HEK293 (cell line): ENCODE data around the gene PPARA.

Source experiments
- CTCF ChIA-PET: fragments of 350-600 bp; formaldehyde crosslinking; extraction: SDS; loops from one replicate; lab custom pipeline; 2021; ENCODE audit warnings: antibody characterized with exemption; lab: Yijun Ruan, JAX
- POLR2A ChIA-PET: fragments of 300-600 bp; formaldehyde crosslinking; extraction: SDS; loops from one replicate; lab custom pipeline; 2020; ENCODE audit warnings: antibody characterized with exemption, inconsistent platforms; lab: Yijun Ruan, JAX
- H3K27ac ChIP-seq: fragments of 200-500 bp; sonication (Bioruptor generic); 2 replicates; pipeline ENCODE4 v1.5.1; 2014; ENCODE audit warnings: low read depth, low read length, control low read depth, inconsistent platforms; ENCODE audit errors: extremely low read depth
- H3K36me3 ChIP-seq, 2 experiments: fragments of 200-500 bp in 1 of 2; sonication (Bioruptor generic) in 1 of 2; 1 replicate in 1 of 2; 2 replicates in 1 of 2; pipeline ENCODE4 v1.5.1; 2014 to 2017; ENCODE audit warnings: inconsistent platforms in 2 of 2, low read length in 2 of 2; ENCODE audit not compliant: control insufficient read depth in 2 of 2, insufficient read depth in 1 of 2
- H3K4me1 ChIP-seq: fragments of 200-500 bp; sonication (Bioruptor generic); 2 replicates; pipeline ENCODE4 v1.5.1; 2014; ENCODE audit warnings: mild to moderate bottlenecking, low read length, inconsistent platforms; ENCODE audit not compliant: control insufficient read depth, insufficient read depth
- H3K4me3 ChIP-seq: 2 replicates; pipeline ENCODE4 v1.5.1; 2011; ENCODE audit warnings: low read depth, mild to moderate bottlenecking, control low read depth, low read length, moderate library complexity
- H3K9me3 ChIP-seq: fragments of 200-500 bp; sonication (Bioruptor generic); 2 replicates; pipeline ENCODE4 v1.5.1; 2014; ENCODE audit warnings: low read depth, low read length, inconsistent platforms; ENCODE audit not compliant: control insufficient read depth, insufficient read depth
- EGR2 ChIP-seq: fragments of 450-650 bp; formaldehyde crosslinking; IDR thresholded peaks from 2 replicates; pipeline ENCODE4 v1.5.1; 2016; ENCODE audit warnings: low read depth, missing biosample characterization, missing genetic modification characterization
- GFI1B ChIP-seq: fragments of 450-650 bp; formaldehyde crosslinking; IDR thresholded peaks from 2 replicates; pipeline ENCODE4 v1.5.1; 2016; ENCODE audit warnings: missing biosample characterization, missing genetic modification characterization
- GLIS2 ChIP-seq: fragments of 450-650 bp; formaldehyde crosslinking; IDR thresholded peaks from 2 replicates; pipeline ENCODE4 v1.5.1; 2016; ENCODE audit warnings: missing biosample characterization, missing genetic modification characterization
- KLF10 ChIP-seq: fragments of 450-650 bp; IDR thresholded peaks from 2 replicates; pipeline ENCODE4 v1.5.1; 2018; ENCODE audit warnings: missing biosample characterization, mild to moderate bottlenecking, missing genetic modification characterization
- KLF7 ChIP-seq: fragments of 450-650 bp; formaldehyde crosslinking; IDR thresholded peaks from 2 replicates; pipeline ENCODE4 v1.5.1; 2016; ENCODE audit warnings: missing biosample characterization, missing genetic modification characterization, borderline replicate concordance
- YY1 ChIP-seq: fragments of 450-650 bp; formaldehyde crosslinking; IDR thresholded peaks from 2 replicates; pipeline ENCODE4 v1.5.1; 2018; ENCODE audit warnings: missing biosample characterization, missing genetic modification characterization
- ZBTB8A ChIP-seq: fragments of 450-650 bp; formaldehyde crosslinking; IDR thresholded peaks from 2 replicates; pipeline ENCODE4 v1.5.1; 2016; ENCODE audit warnings: missing biosample characterization, missing genetic modification characterization
- ZNF140 ChIP-seq: fragments of 450-650 bp; formaldehyde crosslinking; IDR thresholded peaks from 2 replicates; pipeline ENCODE4 v1.5.1; 2016; ENCODE audit warnings: missing biosample characterization, missing genetic modification characterization
- ZNF157 ChIP-seq: fragments of 450-650 bp; formaldehyde crosslinking; IDR thresholded peaks from 2 replicates; pipeline ENCODE4 v1.5.1; 2016; ENCODE audit warnings: missing biosample characterization, missing genetic modification characterization
- ZNF311 ChIP-seq: fragments of 450-650 bp; formaldehyde crosslinking; IDR thresholded peaks from 2 replicates; pipeline ENCODE4 v1.5.1; 2017; ENCODE audit warnings: missing biosample characterization, missing genetic modification characterization, borderline replicate concordance
- ZNF335 ChIP-seq: fragments of 450-650 bp; formaldehyde crosslinking; conservative IDR thresholded peaks from 2 replicates; pipeline ENCODE4 v1.5.1; 2016; ENCODE audit warnings: missing biosample characterization, missing genetic modification characterization
- ZNF391 ChIP-seq: fragments of 450-650 bp; formaldehyde crosslinking; IDR thresholded peaks from 2 replicates; pipeline ENCODE4 v1.5.1; 2016; ENCODE audit warnings: low read depth, missing biosample characterization, missing genetic modification characterization, borderline replicate concordance
- ZNF473 ChIP-seq: fragments of 450-650 bp; formaldehyde crosslinking; IDR thresholded peaks from 2 replicates; pipeline ENCODE4 v1.5.1; 2017; ENCODE audit warnings: missing biosample characterization, missing genetic modification characterization
- ZNF514 ChIP-seq: fragments of 450-650 bp; formaldehyde crosslinking; IDR thresholded peaks from 2 replicates; pipeline ENCODE4 v1.5.1; 2016; ENCODE audit warnings: missing biosample characterization, missing genetic modification characterization
- ZNF548 ChIP-seq: fragments of 450-650 bp; formaldehyde crosslinking; IDR thresholded peaks from 2 replicates; pipeline ENCODE4 v1.5.1; 2016; ENCODE audit warnings: missing biosample characterization, missing genetic modification characterization
- ZNF561 ChIP-seq: fragments of 450-650 bp; IDR thresholded peaks from 2 replicates; pipeline ENCODE4 v1.5.1; 2018; ENCODE audit warnings: missing biosample characterization, missing genetic modification characterization, borderline replicate concordance
- ZNF610 ChIP-seq: fragments of 450-650 bp; formaldehyde crosslinking; IDR thresholded peaks from 2 replicates; pipeline ENCODE4 v1.5.1; 2016; ENCODE audit warnings: missing biosample characterization, missing genetic modification characterization, borderline replicate concordance
- ZNF624 ChIP-seq: fragments of 450-650 bp; formaldehyde crosslinking; IDR thresholded peaks from 2 replicates; pipeline ENCODE4 v1.5.1; 2017; ENCODE audit warnings: missing biosample characterization, missing genetic modification characterization
- ZNF670 ChIP-seq: fragments of 450-650 bp; formaldehyde crosslinking; IDR thresholded peaks from 2 replicates; pipeline ENCODE4 v1.5.1; 2016; ENCODE audit warnings: missing biosample characterization, missing genetic modification characterization, low read depth
- ZNF704 ChIP-seq: fragments of 450-650 bp; formaldehyde crosslinking; IDR thresholded peaks from 2 replicates; pipeline ENCODE4 v1.5.1; 2016; ENCODE audit warnings: missing biosample characterization, missing genetic modification characterization
- ZNF707 ChIP-seq: fragments of 450-650 bp; formaldehyde crosslinking; IDR thresholded peaks from 2 replicates; pipeline ENCODE4 v1.5.1; 2016; ENCODE audit warnings: missing biosample characterization, missing genetic modification characterization
- ZNF791 ChIP-seq: fragments of 450-650 bp; formaldehyde crosslinking; IDR thresholded peaks from 2 replicates; pipeline ENCODE4 v1.5.1; 2016; ENCODE audit warnings: missing biosample characterization, missing genetic modification characterization
- TF ChIP-seq, protein P1 (sequence below): fragments of 450-650 bp; formaldehyde crosslinking; IDR thresholded peaks from 2 replicates; pipeline ENCODE4 v1.5.1; 2016; ENCODE audit warnings: missing biosample characterization, missing genetic modification characterization, low read depth
- TF ChIP-seq, protein P2 (sequence below): fragments of 450-650 bp; formaldehyde crosslinking; IDR thresholded peaks from 2 replicates; pipeline ENCODE4 v1.5.1; 2016; ENCODE audit warnings: missing biosample characterization, missing genetic modification characterization
- TF ChIP-seq, protein P3 (sequence below): fragments of 450-650 bp; formaldehyde crosslinking; conservative IDR thresholded peaks from 2 replicates; pipeline ENCODE4 v1.5.1; 2016; ENCODE audit warnings: low read depth, missing biosample characterization, missing genetic modification characterization

Gene PPARA

GRCh38 chr22:46158283-46158682, 8.0 kb downstream of the PPARA start:
- Histone ChIP-seq H3K4me1 (no peaks in the 10 kb centered on the region), H3K4me3 (no peak overlapping the region), H3K9me3 (no peaks in the 10 kb centered on the region), H3K27ac (no peak overlapping the region), H3K36me3 (peaks cover 19 to 21% of the 10 kb centered on the region in 2 experiments)
- CTCF ChIA-PET, result no interaction called here
- TF ChIP-seq ZNF610 (tag by site-specific recombination) (no peak), ZNF624 (tag by site-specific recombination) (no peak), EGR2 (no peak), ZNF548 (no peak), ZNF670 (tag by site-specific recombination) (no peak), KLF7 (tag by site-specific recombination) (no peak), KLF10 (tag by site-specific recombination) (no peak), ZNF311 (tag by site-specific recombination) (no peak), ZNF391 (tag by site-specific recombination) (no peak), ZNF157 (tag by site-specific recombination) (no peak), ZNF335 (tag by site-specific recombination) (no peak), ZNF704 (tag by site-specific recombination) (no peak)
- TF ChIP-seq, protein P1, sequence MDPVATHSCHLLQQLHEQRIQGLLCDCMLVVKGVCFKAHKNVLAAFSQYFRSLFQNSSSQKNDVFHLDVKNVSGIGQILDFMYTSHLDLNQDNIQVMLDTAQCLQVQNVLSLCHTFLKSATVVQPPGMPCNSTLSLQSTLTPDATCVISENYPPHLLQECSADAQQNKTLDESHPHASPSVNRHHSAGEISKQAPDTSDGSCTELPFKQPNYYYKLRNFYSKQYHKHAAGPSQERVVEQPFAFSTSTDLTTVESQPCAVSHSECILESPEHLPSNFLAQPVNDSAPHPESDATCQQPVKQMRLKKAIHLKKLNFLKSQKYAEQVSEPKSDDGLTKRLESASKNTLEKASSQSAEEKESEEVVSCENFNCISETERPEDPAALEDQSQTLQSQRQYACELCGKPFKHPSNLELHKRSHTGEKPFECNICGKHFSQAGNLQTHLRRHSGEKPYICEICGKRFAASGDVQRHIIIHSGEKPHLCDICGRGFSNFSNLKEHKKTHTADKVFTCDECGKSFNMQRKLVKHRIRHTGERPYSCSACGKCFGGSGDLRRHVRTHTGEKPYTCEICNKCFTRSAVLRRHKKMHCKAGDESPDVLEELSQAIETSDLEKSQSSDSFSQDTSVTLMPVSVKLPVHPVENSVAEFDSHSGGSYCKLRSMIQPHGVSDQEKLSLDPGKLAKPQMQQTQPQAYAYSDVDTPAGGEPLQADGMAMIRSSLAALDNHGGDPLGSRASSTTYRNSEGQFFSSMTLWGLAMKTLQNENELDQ (tag by site-specific recombination), result no peak
- TF ChIP-seq, protein P2, sequence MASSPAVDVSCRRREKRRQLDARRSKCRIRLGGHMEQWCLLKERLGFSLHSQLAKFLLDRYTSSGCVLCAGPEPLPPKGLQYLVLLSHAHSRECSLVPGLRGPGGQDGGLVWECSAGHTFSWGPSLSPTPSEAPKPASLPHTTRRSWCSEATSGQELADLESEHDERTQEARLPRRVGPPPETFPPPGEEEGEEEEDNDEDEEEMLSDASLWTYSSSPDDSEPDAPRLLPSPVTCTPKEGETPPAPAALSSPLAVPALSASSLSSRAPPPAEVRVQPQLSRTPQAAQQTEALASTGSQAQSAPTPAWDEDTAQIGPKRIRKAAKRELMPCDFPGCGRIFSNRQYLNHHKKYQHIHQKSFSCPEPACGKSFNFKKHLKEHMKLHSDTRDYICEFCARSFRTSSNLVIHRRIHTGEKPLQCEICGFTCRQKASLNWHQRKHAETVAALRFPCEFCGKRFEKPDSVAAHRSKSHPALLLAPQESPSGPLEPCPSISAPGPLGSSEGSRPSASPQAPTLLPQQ, result no peak
- TF ChIP-seq, protein P3, sequence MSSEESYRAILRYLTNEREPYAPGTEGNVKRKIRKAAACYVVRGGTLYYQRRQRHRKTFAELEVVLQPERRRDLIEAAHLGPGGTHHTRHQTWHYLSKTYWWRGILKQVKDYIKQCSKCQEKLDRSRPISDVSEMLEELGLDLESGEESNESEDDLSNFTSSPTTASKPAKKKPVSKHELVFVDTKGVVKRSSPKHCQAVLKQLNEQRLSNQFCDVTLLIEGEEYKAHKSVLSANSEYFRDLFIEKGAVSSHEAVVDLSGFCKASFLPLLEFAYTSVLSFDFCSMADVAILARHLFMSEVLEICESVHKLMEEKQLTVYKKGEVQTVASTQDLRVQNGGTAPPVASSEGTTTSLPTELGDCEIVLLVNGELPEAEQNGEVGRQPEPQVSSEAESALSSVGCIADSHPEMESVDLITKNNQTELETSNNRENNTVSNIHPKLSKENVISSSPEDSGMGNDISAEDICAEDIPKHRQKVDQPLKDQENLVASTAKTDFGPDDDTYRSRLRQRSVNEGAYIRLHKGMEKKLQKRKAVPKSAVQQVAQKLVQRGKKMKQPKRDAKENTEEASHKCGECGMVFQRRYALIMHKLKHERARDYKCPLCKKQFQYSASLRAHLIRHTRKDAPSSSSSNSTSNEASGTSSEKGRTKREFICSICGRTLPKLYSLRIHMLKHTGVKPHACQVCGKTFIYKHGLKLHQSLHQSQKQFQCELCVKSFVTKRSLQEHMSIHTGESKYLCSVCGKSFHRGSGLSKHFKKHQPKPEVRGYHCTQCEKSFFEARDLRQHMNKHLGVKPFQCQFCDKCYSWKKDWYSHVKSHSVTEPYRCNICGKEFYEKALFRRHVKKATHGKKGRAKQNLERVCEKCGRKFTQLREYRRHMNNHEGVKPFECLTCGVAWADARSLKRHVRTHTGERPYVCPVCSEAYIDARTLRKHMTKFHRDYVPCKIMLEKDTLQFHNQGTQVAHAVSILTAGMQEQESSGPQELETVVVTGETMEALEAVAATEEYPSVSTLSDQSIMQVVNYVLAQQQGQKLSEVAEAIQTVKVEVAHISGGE (tag by site-specific recombination), result no peak
- POLR2A ChIA-PET, result no interaction called here

DNA sequence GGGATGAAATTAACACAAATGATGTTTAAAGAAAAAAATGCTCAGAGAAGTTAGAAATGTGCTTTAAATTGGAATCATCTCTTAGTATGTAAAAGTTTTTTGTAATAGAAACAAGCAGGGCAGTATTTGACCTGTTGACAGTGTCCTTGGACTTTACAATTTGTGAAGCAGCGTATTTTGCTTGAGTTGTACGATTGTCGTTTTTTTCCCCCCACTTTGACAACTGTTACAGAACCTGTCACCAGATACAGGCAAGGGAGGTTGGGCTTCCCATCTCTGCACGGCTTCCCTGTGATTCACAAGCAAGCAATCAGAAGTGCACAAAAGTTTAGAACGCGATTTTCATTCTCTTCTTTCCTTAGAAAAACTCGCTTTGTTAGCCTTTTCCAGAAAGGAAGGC, 8.9 kb downstream of the PPARA start:
- ChIA-PET POLR2A (no interaction called here), CTCF (no interaction called here)
- Histone ChIP-seq H3K27ac (no peak overlapping the region), H3K4me1 (no peaks in the 10 kb centered on the region), H3K4me3 (no peak overlapping the region), H3K36me3 (peaks cover 12 to 19% of the 10 kb centered on the region in 2 experiments), H3K9me3 (no peaks in the 10 kb centered on the region)
- no peak for TF ChIP-seq YY1 (tag by site-specific recombination)
- no peak for TF ChIP-seq GLIS2 (tag by site-specific recombination)
- TF ChIP-seq ZNF473, result no peak
- TF ChIP-seq ZNF791, result no peak
- TF ChIP-seq ZNF707 (tag by site-specific recombination), result no peak
- no peak for TF ChIP-seq ZNF561
- no peak for TF ChIP-seq ZBTB8A (tag by site-specific recombination)
- TF ChIP-seq ZNF140 (tag by site-specific recombination), result no peak
- TF ChIP-seq GFI1B (tag by site-specific recombination), result no peak
- no peak for TF ChIP-seq ZNF514
